Lung (tissue), 12 donors: ENCODE results near the gene WNT7B. TPM values are rescaled to one million over a fixed set of nuclear protein-coding genes. Genes with fewer than 3 reads are reported as not detected.

Source experiments
- ATAC-seq: fragments of 200-7000 bp; cut with Tn5 transposase; one replicate; pipeline ENCODE4 v1.9.1; 2020; ENCODE audit warnings: moderate number of reproducible peaks; ENCODE audit not compliant: insufficient read depth, low FRiP score
- DNase-seq, 3 donors: peaks; one replicate each; pipeline ENCODE4 v3.0.0-alpha.2; 2013 to 2017
- H3K27ac ChIP-seq, 2 donors: one replicate each; pipeline ENCODE4 v1.5.1; 2013; ENCODE audit warnings: mild to moderate bottlenecking in 2 of 2, moderate library complexity in 2 of 2, control low read depth in 1 of 2, inconsistent platforms in 1 of 2, low read depth in 1 of 2, low read length in 1 of 2
- H3K27me3 ChIP-seq, 3 donors: one replicate each; pipeline ENCODE4 v1.5.1; 2013; ENCODE audit warnings: low read length in 2 of 3; ENCODE audit not compliant: control insufficient read depth in 3 of 3, insufficient read depth in 3 of 3
- H3K36me3 ChIP-seq, 4 donors: one replicate each; pipeline ENCODE4 v1.5.1; 2013; ENCODE audit warnings: low read length in 4 of 4, mild to moderate bottlenecking in 1 of 4, moderate library complexity in 1 of 4; ENCODE audit not compliant: control insufficient read depth in 4 of 4, insufficient read depth in 4 of 4
- H3K4me1 ChIP-seq, 5 donors: one replicate each; pipeline ENCODE4 v1.5.1; 2013; ENCODE audit warnings: low read length in 5 of 5, mild to moderate bottlenecking in 2 of 5, moderate library complexity in 1 of 5; ENCODE audit not compliant: control insufficient read depth in 5 of 5, insufficient read depth in 5 of 5
- H3K4me3 ChIP-seq: one replicate; pipeline ENCODE4 v1.5.1; 2013; ENCODE audit warnings: mild to moderate bottlenecking, control low read depth, moderate library complexity
- H3K9ac ChIP-seq, 2 donors: one replicate each; pipeline ENCODE4 v1.5.1; 2013; ENCODE audit warnings: low read length in 2 of 2, control low read depth in 1 of 2; ENCODE audit not compliant: insufficient read depth in 1 of 2
- H3K9me3 ChIP-seq, 4 donors: one replicate each; pipeline ENCODE4 v1.5.1; 2013; ENCODE audit warnings: low read length in 3 of 4, mild to moderate bottlenecking in 1 of 4, moderate library complexity in 1 of 4; ENCODE audit not compliant: control insufficient read depth in 4 of 4, insufficient read depth in 3 of 4
- WGBS, 2 donors: extraction: QIAGEN DNeasy Blood & Tissue Kit; methylation state at CpG; one replicate each; pipeline ENCODE4 v1.1.7; 2013; 5-methylcytosine and 5-hydroxymethylcytosine counted together
- polyA plus RNA-seq, 2 donors: library from polyadenylated mRNA; stranded (reverse); fragments of 200-250 nt; gene quantifications; one replicate each; pipeline ENCODE4 v1.2.1, GENCODE V29; 2013
- total RNA-seq, 2 donors: library from RNA; depleted of rRNA in 1 of 2; stranded (reverse); fragments of >200 nt in 1 of 2; gene quantifications; one replicate each; pipeline ENCODE4 v1.2.1, GENCODE V29; 2014 to 2021
- TF ChIP-seq, protein P1 (sequence below): IDR thresholded peaks from 2 replicates; pipeline ENCODE4 v1.5.1; 2012; ENCODE audit warnings: mild to moderate bottlenecking; ENCODE audit errors: control extremely low read depth, extremely low read depth
- donor health status: control.
- donor health status: control.
- donor health status: Bipolar disorder and iron deficiency.
- donor health status: healthy.
- donor health status: DM: yes; HTN: yes; CAD: no.

Gene WNT7B
- total and polyA plus RNA-seq, 4 donors = 3.5 to 12.5 (median 6.5) TPM

DNA sequence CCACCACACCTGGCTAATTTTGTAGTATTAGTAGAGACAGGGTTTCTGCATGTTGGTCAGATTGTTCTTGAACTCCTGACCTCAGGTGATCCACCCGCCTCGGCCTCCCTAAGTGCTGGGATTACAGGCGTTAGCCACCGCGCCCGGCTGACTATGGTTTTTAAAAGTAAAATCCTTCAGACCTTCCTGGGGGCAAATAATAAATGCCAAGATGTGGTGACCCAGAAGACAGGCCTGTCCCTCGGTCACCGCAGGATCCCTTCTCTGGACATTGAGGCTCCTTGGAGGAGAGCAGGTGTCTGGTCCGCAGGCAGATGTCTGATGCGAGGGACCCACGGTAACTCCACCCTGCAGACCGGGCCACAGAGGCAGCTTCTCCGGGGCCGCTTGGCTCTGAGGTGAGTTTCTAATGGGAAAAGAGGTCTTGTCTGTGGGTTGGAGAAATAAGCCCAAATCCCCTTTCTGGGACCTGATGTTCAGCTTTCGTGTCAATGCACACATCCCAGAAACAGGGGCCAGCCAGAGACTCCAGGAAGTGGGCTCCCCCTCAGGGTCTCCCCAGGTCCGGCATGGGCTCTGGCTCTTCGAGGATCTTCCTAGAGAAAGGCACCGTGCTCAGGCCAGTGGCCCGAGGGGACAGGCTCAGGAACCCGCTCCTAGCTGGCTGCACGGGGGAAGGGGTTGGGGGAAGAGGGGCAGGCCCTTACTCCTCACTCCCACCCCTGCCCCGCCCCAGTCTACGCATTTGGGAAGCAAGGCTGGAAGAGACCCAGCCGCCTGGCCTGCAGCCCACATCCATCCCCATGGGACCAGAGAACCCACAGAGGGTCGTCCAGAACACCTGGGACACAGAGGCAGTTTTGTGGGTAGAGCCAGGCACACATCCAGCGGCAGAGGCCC lies 100.6 kb downstream of the WNT7B start:
- TF ChIP-seq, protein P1, sequence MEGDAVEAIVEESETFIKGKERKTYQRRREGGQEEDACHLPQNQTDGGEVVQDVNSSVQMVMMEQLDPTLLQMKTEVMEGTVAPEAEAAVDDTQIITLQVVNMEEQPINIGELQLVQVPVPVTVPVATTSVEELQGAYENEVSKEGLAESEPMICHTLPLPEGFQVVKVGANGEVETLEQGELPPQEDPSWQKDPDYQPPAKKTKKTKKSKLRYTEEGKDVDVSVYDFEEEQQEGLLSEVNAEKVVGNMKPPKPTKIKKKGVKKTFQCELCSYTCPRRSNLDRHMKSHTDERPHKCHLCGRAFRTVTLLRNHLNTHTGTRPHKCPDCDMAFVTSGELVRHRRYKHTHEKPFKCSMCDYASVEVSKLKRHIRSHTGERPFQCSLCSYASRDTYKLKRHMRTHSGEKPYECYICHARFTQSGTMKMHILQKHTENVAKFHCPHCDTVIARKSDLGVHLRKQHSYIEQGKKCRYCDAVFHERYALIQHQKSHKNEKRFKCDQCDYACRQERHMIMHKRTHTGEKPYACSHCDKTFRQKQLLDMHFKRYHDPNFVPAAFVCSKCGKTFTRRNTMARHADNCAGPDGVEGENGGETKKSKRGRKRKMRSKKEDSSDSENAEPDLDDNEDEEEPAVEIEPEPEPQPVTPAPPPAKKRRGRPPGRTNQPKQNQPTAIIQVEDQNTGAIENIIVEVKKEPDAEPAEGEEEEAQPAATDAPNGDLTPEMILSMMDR = no peak
- Histone ChIP-seq H3K36me3 (no peaks in the 10 kb centered on the region), H3K4me1 (peaks cover 0 to 27% (median 5%) of the 10 kb centered on the region in 5 donors), H3K9ac (no peak overlapping the region), H3K27me3 (peaks cover 0 to 28% (median 19%) of the 10 kb centered on the region in 3 donors), H3K4me3 (no peak overlapping the region), H3K27ac (no peak overlapping the region), H3K9me3 (peaks cover 0 to 3% (median 1%) of the 10 kb centered on the region in 4 donors)
- no peak for ATAC-seq
- no peak for DNase-seq
- WGBS, 2 donors = 89 to 90% methylated on average over 25 to 26 of the region's 26 CpGs

DNA sequence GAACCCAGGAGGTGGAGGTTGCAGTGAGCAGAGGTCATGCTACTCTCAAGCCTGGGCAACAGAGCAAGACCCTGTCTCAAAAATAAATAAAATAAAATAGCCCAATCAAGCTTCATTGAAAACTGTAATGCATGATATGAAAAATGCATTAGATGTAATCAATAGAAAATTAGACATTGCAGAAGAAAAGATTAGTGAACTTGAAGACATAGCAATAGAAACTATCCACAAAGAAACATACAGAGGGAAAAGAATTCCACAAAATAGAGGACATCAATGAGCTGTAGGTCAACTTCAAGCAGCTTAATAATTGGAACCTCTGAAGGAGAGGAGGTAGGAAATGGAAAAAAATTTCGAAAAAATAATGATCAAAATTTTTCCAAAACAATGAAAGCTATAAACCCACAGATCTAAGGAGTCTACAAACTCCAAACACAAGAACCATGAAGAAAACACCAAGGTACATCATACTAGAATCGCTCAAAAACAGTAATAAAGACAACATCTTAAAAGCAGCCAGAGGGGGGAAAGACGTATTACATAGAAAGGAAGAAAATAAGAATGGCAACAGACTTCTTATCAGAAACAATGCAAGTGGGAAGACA lies 104.2 kb downstream of the WNT7B start:
- WGBS, 2 donors = 94 to 97% methylated on average over 3 of the region's 3 CpGs
- no peaks in the 10 kb centered on the region for H3K36me3 ChIP-seq
- H3K27me3 ChIP-seq = peaks cover 0 to 17% (median 14%) of the 10 kb centered on the region in 3 donors
- ATAC-seq (no peak), DNase-seq (no peak)
- no peak overlapping the region for H3K4me3 ChIP-seq
- H3K27ac ChIP-seq = no peak overlapping the region
- peaks cover 0 to 7% (median 1%) of the 10 kb centered on the region in 4 donors for H3K9me3 ChIP-seq
- H3K9ac ChIP-seq = no peak overlapping the region
- H3K4me1 ChIP-seq = peaks cover 0 to 5% (median under 1%) of the 10 kb centered on the region in 5 donors
- TF ChIP-seq, protein P1 = no peak

DNA sequence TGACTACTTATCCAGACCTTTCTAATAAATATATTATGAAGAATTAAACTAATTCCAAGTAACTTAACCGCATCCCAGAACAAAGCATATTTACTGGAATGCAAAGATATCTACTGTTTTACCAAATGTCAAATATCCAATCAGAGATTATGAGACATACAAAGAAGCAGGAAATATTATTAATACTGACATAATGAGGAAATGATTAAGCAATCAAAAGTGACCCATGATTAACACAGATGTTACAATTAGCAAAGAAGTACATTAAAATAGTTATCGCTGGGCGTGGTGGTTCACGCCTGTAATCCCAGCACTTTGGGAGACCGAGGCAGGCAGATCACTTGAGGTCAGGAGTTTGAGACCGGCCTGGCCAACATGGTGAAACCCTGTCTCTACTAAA lies 105.2 kb downstream of the WNT7B start:
- H3K4me1 ChIP-seq = peaks cover 0 to 11% (median 6%) of the 10 kb centered on the region in 5 donors
- TF ChIP-seq, protein P1 = no peak
- no peaks in the 10 kb centered on the region for H3K36me3 ChIP-seq
- H3K4me3 ChIP-seq = no peak overlapping the region
- peaks cover 0 to 7% (median 1%) of the 10 kb centered on the region in 4 donors for H3K9me3 ChIP-seq
- H3K9ac ChIP-seq = no peak overlapping the region
- no peak for DNase-seq
- no peak for ATAC-seq
- no peak overlapping the region for H3K27ac ChIP-seq
- WGBS, 2 donors = 95 to 97% methylated on average over 6 of the region's 6 CpGs
- H3K27me3 ChIP-seq = peaks cover 0 to 11% (median 8%) of the 10 kb centered on the region in 3 donors

Other genes starting within 250 kb of the WNT7B start
- gene PPARA, start 173.4 kb upstream of the WNT7B start, total RNA-seq = 10 to 100 TPM; 17.0 to 18.1 TPM
- 1 to 10 TPM; 4.4 to 5.0 TPM for gene PPARA, start 173.4 kb upstream of the WNT7B start, polyA plus RNA-seq